A549 (cell line): ENCODE results near the gene CCDC50.

Experiments used
- MAFK ChIP-seq: fragments of 450-650 bp; IDR thresholded peaks from 2 replicates; pipeline ENCODE4 v1.6.1; 2014; ENCODE audit not compliant: partially characterized antibody
- POLR2A ChIP-seq: IDR thresholded peaks from 2 replicates; pipeline ENCODE4 v1.6.1; 2012; ENCODE audit warnings: mild to moderate bottlenecking, low read length
- TF ChIP-seq, protein P1 (sequence below): fragments of >200 bp; sonication (Bioruptor Twin); formaldehyde crosslinking; IDR thresholded peaks from 3 replicates; pipeline ENCODE4 v1.5.1; 2016

DNA sequence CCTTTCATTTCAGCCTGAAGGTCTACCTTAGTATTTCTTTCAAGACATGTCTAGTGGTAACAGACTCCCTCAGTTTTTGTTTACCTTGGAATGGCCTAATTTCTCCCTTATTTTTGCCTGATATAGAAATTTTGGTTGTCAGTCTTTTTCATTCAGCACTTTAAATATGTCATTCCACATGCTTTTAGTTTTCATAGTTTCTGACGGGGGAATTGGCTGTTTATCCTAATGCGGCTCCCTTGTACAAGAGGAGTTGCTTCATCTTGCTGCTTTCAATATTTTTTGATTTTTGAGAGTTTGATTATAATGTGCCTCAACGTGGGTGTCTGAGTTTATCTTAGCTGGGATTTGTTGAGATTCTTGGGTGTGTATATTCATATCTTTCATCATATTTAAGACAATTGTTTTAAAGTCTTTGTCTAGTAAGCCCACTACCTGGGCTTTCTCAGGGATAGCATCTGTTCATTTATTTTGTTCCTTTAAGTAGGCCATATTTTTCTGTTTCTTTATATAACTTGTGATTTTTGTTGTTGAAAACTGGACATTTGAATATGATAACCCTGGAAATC is 80.7 kb downstream of the CCDC50 start:
- TF ChIP-seq MAFK (no peak), POLR2A (no peak)
- TF ChIP-seq, protein P1, sequence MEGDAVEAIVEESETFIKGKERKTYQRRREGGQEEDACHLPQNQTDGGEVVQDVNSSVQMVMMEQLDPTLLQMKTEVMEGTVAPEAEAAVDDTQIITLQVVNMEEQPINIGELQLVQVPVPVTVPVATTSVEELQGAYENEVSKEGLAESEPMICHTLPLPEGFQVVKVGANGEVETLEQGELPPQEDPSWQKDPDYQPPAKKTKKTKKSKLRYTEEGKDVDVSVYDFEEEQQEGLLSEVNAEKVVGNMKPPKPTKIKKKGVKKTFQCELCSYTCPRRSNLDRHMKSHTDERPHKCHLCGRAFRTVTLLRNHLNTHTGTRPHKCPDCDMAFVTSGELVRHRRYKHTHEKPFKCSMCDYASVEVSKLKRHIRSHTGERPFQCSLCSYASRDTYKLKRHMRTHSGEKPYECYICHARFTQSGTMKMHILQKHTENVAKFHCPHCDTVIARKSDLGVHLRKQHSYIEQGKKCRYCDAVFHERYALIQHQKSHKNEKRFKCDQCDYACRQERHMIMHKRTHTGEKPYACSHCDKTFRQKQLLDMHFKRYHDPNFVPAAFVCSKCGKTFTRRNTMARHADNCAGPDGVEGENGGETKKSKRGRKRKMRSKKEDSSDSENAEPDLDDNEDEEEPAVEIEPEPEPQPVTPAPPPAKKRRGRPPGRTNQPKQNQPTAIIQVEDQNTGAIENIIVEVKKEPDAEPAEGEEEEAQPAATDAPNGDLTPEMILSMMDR: no peak
